H1 (cell line): ENCODE data around the gene CHCHD3. TPM values are rescaled to one million over a fixed set of nuclear protein-coding genes. Genes with fewer than 3 reads are reported as not detected.

Experiments used
- CTCF ChIA-PET: fragments of 300-600 bp; sonication (Branson Sonifier 250); formaldehyde crosslinking; loops from one replicate; lab custom pipeline; 2021; ENCODE audit not compliant: partially characterized antibody; lab: Charles Lee
- POLR2A ChIA-PET: fragments of 300-600 bp; sonication (Branson Sonifier 250); formaldehyde crosslinking; loops from one replicate; lab custom pipeline; 2021; ENCODE audit warnings: inconsistent platforms; ENCODE audit not compliant: partially characterized antibody; lab: Charles Lee
- DNase-seq, 2 experiments: peaks; one replicate each; pipeline versions ENCODE4 v3.0.0 to v3.0.0-alpha.2; 2010 to 2022; ENCODE audit warnings: low spot score in 2 of 2, low read depth in 1 of 2, mixed read lengths in 1 of 2
- FAIRE-seq: peaks from 2 replicates; lab custom pipeline; 2011; peaks lifted over from hg19 to GRCh38; lab: Jason Lieb, UNC
- H2AFZ ChIP-seq: 2 replicates; pipeline ENCODE4 v1.8.1; 2012; ENCODE audit warnings: low read length, inconsistent platforms
- H2AK5ac ChIP-seq: 2 replicates; pipeline ENCODE4 v1.6.1; 2013; ENCODE audit warnings: low read depth, low read length
- H2BK120ac ChIP-seq: replicated peaks from 2 replicates; pipeline ENCODE3; 2013; ENCODE audit warnings: low read depth, low read length, inconsistent platforms
- H2BK12ac ChIP-seq: 2 replicates; pipeline ENCODE4 v1.6.1; 2013; ENCODE audit warnings: low read depth, low read length
- H2BK15ac ChIP-seq: 2 replicates; pipeline ENCODE4 v1.6.1; 2013; ENCODE audit warnings: low read length
- H2BK20ac ChIP-seq: 2 replicates; pipeline ENCODE4 v1.6.1; 2013; ENCODE audit warnings: low read length
- H2BK5ac ChIP-seq: 2 replicates; pipeline ENCODE4 v1.6.1; 2013; ENCODE audit warnings: low read depth, low read length
- H3K14ac ChIP-seq: 2 replicates; pipeline ENCODE4 v1.6.1; 2013; ENCODE audit warnings: inconsistent platforms; ENCODE audit not compliant: insufficient read length
- H3K18ac ChIP-seq: 2 replicates; pipeline ENCODE4 v1.6.1; 2013; ENCODE audit warnings: low read length; ENCODE audit errors: extremely low read depth
- H3K23ac ChIP-seq: 2 replicates; pipeline ENCODE4 v1.6.1; 2013; ENCODE audit warnings: inconsistent platforms; ENCODE audit not compliant: insufficient read length
- H3K23me2 ChIP-seq: 2 replicates; pipeline ENCODE4 v1.6.1; 2013; ENCODE audit warnings: low read depth, low read length
- H3K27ac ChIP-seq: 2 replicates; pipeline ENCODE4 v1.6.1; 2011; ENCODE audit warnings: low read depth, low read length, inconsistent platforms
- H3K27me3 ChIP-seq, 4 experiments: replicated peaks in 1 of 4; 1 replicate in 1 of 4; 2 replicates in 3 of 4; pipeline versions ENCODE4 v1.6.1 to v1.8.1; 2011 to 2013; ENCODE audit warnings: low read length in 3 of 4, mild to moderate bottlenecking in 3 of 4, inconsistent platforms in 2 of 4, mixed read lengths in 2 of 4, moderate library complexity in 1 of 4; ENCODE audit not compliant: control insufficient read depth in 3 of 4, insufficient read depth in 3 of 4; ENCODE audit errors: extremely low read depth in 1 of 4
- H3K36me3 ChIP-seq, 4 experiments: 2 replicates each; pipeline versions ENCODE4 v1.6.1 to v1.8.1; 2011 to 2013; ENCODE audit warnings: mild to moderate bottlenecking in 4 of 4, low read length in 3 of 4, moderate library complexity in 2 of 4, control low read depth in 1 of 4, inconsistent platforms in 1 of 4; ENCODE audit not compliant: insufficient read depth in 4 of 4, control insufficient read depth in 2 of 4
- H3K4ac ChIP-seq: replicated peaks from 2 replicates; pipeline ENCODE3; 2013; ENCODE audit warnings: low read length, low read depth, mixed read lengths, inconsistent platforms; ENCODE audit not compliant: insufficient read length
- H3K4me1 ChIP-seq, 4 experiments: replicated peaks in 1 of 4; 1 replicate in 1 of 4; 2 replicates in 3 of 4; pipeline versions ENCODE4 v1.6.1 to v1.8.1; 2011 to 2013; ENCODE audit warnings: low read length in 3 of 4, inconsistent platforms in 2 of 4, mixed read lengths in 1 of 4; ENCODE audit not compliant: insufficient read depth in 4 of 4, control insufficient read depth in 3 of 4
- H3K4me2 ChIP-seq, 2 experiments: 2 replicates each; pipeline versions ENCODE4 v1.6.1 to v1.8.1; 2011 to 2013; ENCODE audit warnings: low read depth in 2 of 2, low read length in 2 of 2, control low read depth in 1 of 2, inconsistent platforms in 1 of 2, mild to moderate bottlenecking in 1 of 2; ENCODE audit not compliant: insufficient read depth in 1 of 2
- H3K4me3 ChIP-seq, 4 experiments: fragments of 200-600, 300-600 bp in 1 of 4; sonication (generic), shearing (Covaris generic), sonication (Bioruptor Twin) in 1 of 4; 2 replicates each; pipeline versions ENCODE4 v1.5.1 to v1.8.1; 2011 to 2016; ENCODE audit warnings: low read length in 4 of 4, low read depth in 3 of 4, control low read depth in 2 of 4, inconsistent platforms in 2 of 4, mild to moderate bottlenecking in 2 of 4, mixed read lengths in 1 of 4, moderate library complexity in 1 of 4; ENCODE audit not compliant: insufficient read depth in 2 of 4; ENCODE audit errors: extremely low read depth in 1 of 4
- H3K56ac ChIP-seq: replicated peaks from 2 replicates; pipeline ENCODE3; 2013; ENCODE audit warnings: low read depth, mild to moderate bottlenecking, mixed read lengths, low read length, inconsistent platforms; ENCODE audit not compliant: insufficient read length
- H3K79me1 ChIP-seq: 2 replicates; pipeline ENCODE4 v1.6.1; 2013; ENCODE audit warnings: low read depth, low read length, control low read depth
- H3K79me2 ChIP-seq, 2 experiments: 2 replicates each; pipeline versions ENCODE4 v1.6.1 to v1.8.1; 2012 to 2013; ENCODE audit warnings: low read length in 2 of 2, mild to moderate bottlenecking in 2 of 2, inconsistent platforms in 1 of 2; ENCODE audit not compliant: insufficient read depth in 2 of 2, control insufficient read depth in 1 of 2
- H3K9ac ChIP-seq, 4 experiments: replicated peaks in 1 of 4; 1 replicate in 1 of 4; 2 replicates in 3 of 4; pipeline versions ENCODE4 v1.6.1 to v1.8.1; 2011 to 2013; ENCODE audit warnings: low read depth in 3 of 4, low read length in 3 of 4, control low read depth in 2 of 4, mild to moderate bottlenecking in 2 of 4, moderate library complexity in 2 of 4, inconsistent platforms in 1 of 4; ENCODE audit errors: extremely low read depth in 1 of 4
- H3K9me3 ChIP-seq, 2 experiments: 2 replicates each; pipeline versions ENCODE4 v1.6.1 to v1.8.1; 2012 to 2013; ENCODE audit warnings: mild to moderate bottlenecking in 2 of 2, moderate library complexity in 2 of 2, control low read depth in 1 of 2, inconsistent platforms in 1 of 2, low read depth in 1 of 2, low read length in 1 of 2, mixed read lengths in 1 of 2; ENCODE audit not compliant: insufficient read depth in 2 of 2
- H4K20me1 ChIP-seq, 2 experiments: replicated peaks in 1 of 2; 2 replicates each; pipeline versions ENCODE3 to v1.8.1; 2011 to 2013; ENCODE audit warnings: inconsistent platforms in 2 of 2, low read length in 2 of 2, mild to moderate bottlenecking in 1 of 2; ENCODE audit not compliant: insufficient read depth in 2 of 2, control insufficient read depth in 1 of 2
- H4K5ac ChIP-seq: 2 replicates; pipeline ENCODE4 v1.6.1; 2013; ENCODE audit warnings: low read length, low read depth, mixed read lengths, inconsistent platforms; ENCODE audit not compliant: insufficient read length
- H4K8ac ChIP-seq: 2 replicates; pipeline ENCODE4 v1.8.0; 2013; ENCODE audit warnings: mild to moderate bottlenecking, moderate library complexity, low read length, inconsistent platforms; ENCODE audit not compliant: insufficient read depth; ENCODE audit errors: extremely low read depth
- H4K91ac ChIP-seq: replicated peaks from 2 replicates; pipeline ENCODE3; 2013; ENCODE audit warnings: low read length, mixed read lengths, inconsistent platforms; ENCODE audit not compliant: insufficient read length
- PHF8 ChIP-seq: fragments of 200-600 bp; sonication (generic); conservative IDR thresholded peaks from 2 replicates; pipeline ENCODE4 v1.7.1; 2012; ENCODE audit warnings: low read depth, mild to moderate bottlenecking, inconsistent platforms, low read length, moderate library complexity
- SAP30 ChIP-seq: fragments of 300-600 bp; sonication (generic); IDR thresholded peaks from 2 replicates; pipeline ENCODE4 v1.7.1; 2012; ENCODE audit warnings: low read length, moderate library complexity, mild to moderate bottlenecking, inconsistent platforms; ENCODE audit not compliant: insufficient read depth, insufficient replicate concordance
- SUZ12 ChIP-seq: fragments of 200-600 bp; sonication (generic); IDR thresholded peaks from 2 replicates; pipeline ENCODE4 v1.6.1; 2012; ENCODE audit warnings: mild to moderate bottlenecking, inconsistent platforms, low read length, moderate library complexity, mixed read lengths
- TAF7 ChIP-seq: optimal IDR thresholded peaks from 2 replicates; pipeline ENCODE3; 2011; ENCODE audit warnings: low read depth, mild to moderate bottlenecking, inconsistent platforms, low read length, moderate library complexity, borderline replicate concordance
- WGBS, 2 experiments: shearing (Covaris generic) in 1 of 2; methylation state at CpG; one replicate each; pipeline versions ENCODE4 v1.1.6 to v1.1.7; 2013 to 2015; ENCODE audit warnings: low lambda C conversion rate in 2 of 2, mixed read lengths in 2 of 2, inconsistent platforms in 1 of 2, low coverage in 1 of 2, missing lambda C conversion rate in 1 of 2; ENCODE audit not compliant: insufficient replicate concordance in 2 of 2, insufficient coverage in 1 of 2, insufficient read length in 1 of 2; ENCODE audit errors: extremely low coverage in 1 of 2, missing lambda C conversion rate in 1 of 2; 5-methylcytosine and 5-hydroxymethylcytosine counted together
- polyA plus RNA-seq, 7 experiments: library from polyadenylated mRNA; depleted of rRNA in 3 of 7; stranded (reverse) in 5 of 7; unstranded in 2 of 7; fragments of >200 nt in 5 of 7; fragments of 200-250 nt in 2 of 7; gene quantifications; 1 replicate in 5 of 7; 2 replicates in 1 of 7; 4 replicates in 1 of 7; pipeline versions ENCODE4 v1.2.1 to v1.2.3, GENCODE V29; 2011 to 2013; ENCODE audit warnings: missing spikeins in 2 of 7, mixed read lengths in 2 of 7
- total RNA-seq: library from RNA; stranded (reverse); fragmentation: NEBNext Ultra II Directional; extraction: Animal tissue kit (Norgen Biotek cat#: 25700); gene quantifications from 2 replicates; pipeline ENCODE4 v1.2.1, GENCODE V29; 2021

CHCHD3 gene
- total and polyA plus RNA-seq, 2 of the 8 experiments (the other 6 are each of a cell fraction or from before 2014, with no cell fraction given): 42.9 to 137 TPM

DNA sequence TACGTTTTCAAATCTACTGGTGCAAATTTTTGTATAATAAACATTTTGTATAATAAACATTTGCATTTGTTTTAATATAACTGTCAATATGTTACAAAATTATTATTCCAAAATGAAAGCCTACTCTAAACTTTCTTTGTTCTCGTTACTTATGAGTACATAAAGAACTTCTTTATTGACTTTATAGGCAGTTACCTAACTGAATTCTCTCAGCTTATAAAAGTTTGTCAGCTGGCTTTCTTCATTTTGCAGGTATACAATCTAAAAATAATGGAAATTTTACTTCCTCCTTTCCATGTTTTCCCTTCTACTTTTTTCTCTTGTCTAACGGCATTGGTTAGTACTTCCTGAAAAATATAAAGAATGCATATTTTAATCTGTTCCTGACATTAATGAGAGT lies 137.1 kb downstream of the CHCHD3 start:
- Histone ChIP-seq H2BK120ac (no peak overlapping the region), H3K18ac (no peak overlapping the region), H4K5ac (no peak overlapping the region), H3K27me3 (no peaks in the 10 kb centered on the region), H3K23ac (no peak overlapping the region), H3K27ac (no peak overlapping the region), H3K4me1 (no peaks in the 10 kb centered on the region), H4K8ac (no peak overlapping the region), H2AFZ (no peak overlapping the region), H3K4me2 (no peak overlapping the region), H3K4me3 (no peak overlapping the region), H3K4ac (no peak overlapping the region), H3K79me2 (no peaks in the 10 kb centered on the region), H2BK20ac (no peak overlapping the region), H3K14ac (no peak overlapping the region), H2BK5ac (no peak overlapping the region), H2AK5ac (no peak overlapping the region), H3K79me1 (no peaks in the 10 kb centered on the region), H3K9ac (no peak overlapping the region), H2BK15ac (no peak overlapping the region), H2BK12ac (no peak overlapping the region), H4K20me1 (peaks cover 0 to 2% of the 10 kb centered on the region in 2 experiments), H3K36me3 (no peaks in the 10 kb centered on the region), H3K23me2 (no peaks in the 10 kb centered on the region), H3K56ac (no peak overlapping the region), H3K9me3 (no peaks in the 10 kb centered on the region), H4K91ac (no peak overlapping the region)
- ChIA-PET CTCF (no interaction called here), POLR2A (no interaction called here)
- TF ChIP-seq SAP30 (no peak), PHF8 (no peak), TAF7 (no peak), SUZ12 (no peak)
- FAIRE-seq (no peak), DNase-seq (no peak)
- WGBS, 2 experiments: 92% methylated on average over 3 of the region's 3 CpGs; no CpG with 5 or more reads in 1 of the 2 experiments
